HepG2 (cell line): ENCODE measurements around the gene LENEP. TPM values are rescaled to one million over a fixed set of nuclear protein-coding genes. Genes with fewer than 3 reads are reported as not detected.
A peak's percentile ranks its signal among the peaks of the same experiment; 100 is the strongest.

Experiments
- BORCS8-MEF2B ChIP-seq: sonication (generic); formaldehyde crosslinking; IDR thresholded peaks from 2 replicates; pipeline ENCODE4 v1.8.0; 2022; ENCODE audit warnings: mild to moderate bottlenecking, missing genetic modification reagents
- ETV6 ChIP-seq: sonication (generic); formaldehyde crosslinking; conservative IDR thresholded peaks from 2 replicates; pipeline ENCODE4 v1.4.0; 2020; ENCODE audit warnings: missing genetic modification reagents
- PITX1 ChIP-seq: sonication (generic); formaldehyde crosslinking; IDR thresholded peaks from 2 replicates; pipeline ENCODE4 v1.5.1; 2020; ENCODE audit warnings: mild to moderate bottlenecking, missing genetic modification reagents
- TMF1 ChIP-seq: sonication (generic); formaldehyde crosslinking; IDR thresholded peaks from 2 replicates; pipeline ENCODE4 v1.8.1; 2022; ENCODE audit warnings: low read depth, missing genetic modification reagents
- YEATS2 ChIP-seq: sonication (generic); formaldehyde crosslinking; IDR thresholded peaks from 2 replicates; pipeline ENCODE4 v1.4.0; 2020; ENCODE audit warnings: missing genetic modification reagents, borderline replicate concordance
- ZMYM4 ChIP-seq: sonication (generic); formaldehyde crosslinking; IDR thresholded peaks from 2 replicates; pipeline ENCODE4 v1.8.1; 2023; ENCODE audit warnings: mild to moderate bottlenecking, missing genetic modification reagents
- ZNF143 ChIP-seq: sonication (generic); formaldehyde crosslinking; IDR thresholded peaks from 2 replicates; pipeline ENCODE4 v1.4.0; 2020; ENCODE audit warnings: missing genetic modification reagents
- ZNF256 ChIP-seq: sonication (generic); formaldehyde crosslinking; conservative IDR thresholded peaks from 2 replicates; pipeline ENCODE4 v1.4.0; 2020; ENCODE audit warnings: missing genetic modification reagents
- polyA plus RNA-seq, 8 experiments: library from polyadenylated mRNA; depleted of rRNA in 3 of 8; stranded (reverse) in 7 of 8; unstranded in 1 of 8; fragments of >200 nt; fragmentation: Illumina TruSeq in 4 of 8; extraction: Trizol in 4 of 8; gene quantifications; 2 replicates each; pipeline versions ENCODE4 v1.2.1 to v1.2.3, GENCODE V29; 2011 to 2016; ENCODE audit warnings: low read depth in 4 of 8, missing spikeins in 1 of 8, mixed read lengths in 1 of 8; ENCODE audit not compliant: insufficient read depth in 1 of 8
- total RNA-seq, 5 experiments: library from RNA; depleted of rRNA; stranded (reverse); fragments of >200 nt; fragmentation: Illumina TruSeq; extraction: Trizol; gene quantifications; 2 replicates each; pipeline ENCODE4 v1.2.3, GENCODE V29; 2016; ENCODE audit warnings: low read depth in 1 of 5
- TF ChIP-seq, protein P1 (sequence below): sonication (generic); formaldehyde crosslinking; IDR thresholded peaks from 2 replicates; pipeline ENCODE4 v1.4.0; 2020; ENCODE audit warnings: low read depth, missing genetic modification reagents
- TF ChIP-seq, protein P2 (sequence below), 2 experiments: sonication (generic) in 1 of 2; formaldehyde crosslinking in 1 of 2; IDR thresholded peaks; 2 replicates each; pipeline versions ENCODE4 v1.5.1 to v1.6.1; 2011 to 2020; ENCODE audit warnings: borderline replicate concordance in 1 of 2, low read depth in 1 of 2, low read length in 1 of 2, mild to moderate bottlenecking in 1 of 2, missing genetic modification reagents in 1 of 2, moderate library complexity in 1 of 2
- TF ChIP-seq, protein P3 (sequence below): sonication (generic); formaldehyde crosslinking; IDR thresholded peaks from 2 replicates; pipeline ENCODE4 v1.4.0; 2020; ENCODE audit warnings: mild to moderate bottlenecking, missing genetic modification reagents, borderline replicate concordance
- TF ChIP-seq, protein P4 (sequence below): sonication (generic); formaldehyde crosslinking; IDR thresholded peaks from 2 replicates; pipeline ENCODE4 v1.5.0; 2020; ENCODE audit warnings: mild to moderate bottlenecking, missing genetic modification reagents

Gene LENEP
- total and polyA plus RNA-seq, 2 of the 13 experiments (the other 11 are each of a cell fraction or from before 2014, with no cell fraction given), result 0.29 TPM; not detected in 1

DNA sequence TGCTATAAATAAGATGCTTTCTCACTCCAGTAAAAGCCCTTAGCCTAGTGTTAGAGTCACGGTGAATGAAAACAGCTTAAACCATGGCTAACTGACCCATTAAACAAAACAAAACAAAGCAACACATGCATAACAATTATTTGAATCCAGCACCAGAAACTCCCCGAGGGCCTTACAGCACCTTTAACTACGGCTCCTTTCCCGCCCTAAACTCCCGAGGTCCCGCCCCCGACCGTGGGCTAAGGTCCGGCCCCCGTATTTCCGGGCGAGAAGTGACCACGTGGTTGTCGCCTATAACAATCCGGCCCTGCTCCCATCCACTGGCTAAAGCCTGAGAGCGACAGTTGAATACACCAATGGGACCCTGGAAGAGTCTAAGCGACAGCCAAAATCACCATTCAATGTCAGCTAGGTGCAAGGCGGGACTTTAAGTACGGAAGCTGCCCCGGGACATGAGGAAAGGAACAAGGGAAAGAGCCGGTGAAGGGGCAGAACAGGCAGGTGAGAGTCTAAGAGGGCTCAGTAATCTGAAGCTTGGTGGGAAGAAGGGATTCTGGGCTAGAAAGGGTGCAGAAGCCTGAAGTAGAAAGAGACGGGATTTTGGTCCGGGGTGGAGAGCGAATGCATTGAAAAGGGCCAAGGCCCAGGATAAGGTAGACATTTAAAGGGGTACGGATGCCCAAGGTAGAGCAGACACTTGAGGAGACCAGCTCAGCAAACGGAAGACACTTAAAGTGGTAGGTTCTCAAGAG is 10.3 kb upstream of the LENEP start, which contains the start of gene FLAD1 (continued):
- no peak for TF ChIP-seq TMF1
- TF ChIP-seq, protein P1, sequence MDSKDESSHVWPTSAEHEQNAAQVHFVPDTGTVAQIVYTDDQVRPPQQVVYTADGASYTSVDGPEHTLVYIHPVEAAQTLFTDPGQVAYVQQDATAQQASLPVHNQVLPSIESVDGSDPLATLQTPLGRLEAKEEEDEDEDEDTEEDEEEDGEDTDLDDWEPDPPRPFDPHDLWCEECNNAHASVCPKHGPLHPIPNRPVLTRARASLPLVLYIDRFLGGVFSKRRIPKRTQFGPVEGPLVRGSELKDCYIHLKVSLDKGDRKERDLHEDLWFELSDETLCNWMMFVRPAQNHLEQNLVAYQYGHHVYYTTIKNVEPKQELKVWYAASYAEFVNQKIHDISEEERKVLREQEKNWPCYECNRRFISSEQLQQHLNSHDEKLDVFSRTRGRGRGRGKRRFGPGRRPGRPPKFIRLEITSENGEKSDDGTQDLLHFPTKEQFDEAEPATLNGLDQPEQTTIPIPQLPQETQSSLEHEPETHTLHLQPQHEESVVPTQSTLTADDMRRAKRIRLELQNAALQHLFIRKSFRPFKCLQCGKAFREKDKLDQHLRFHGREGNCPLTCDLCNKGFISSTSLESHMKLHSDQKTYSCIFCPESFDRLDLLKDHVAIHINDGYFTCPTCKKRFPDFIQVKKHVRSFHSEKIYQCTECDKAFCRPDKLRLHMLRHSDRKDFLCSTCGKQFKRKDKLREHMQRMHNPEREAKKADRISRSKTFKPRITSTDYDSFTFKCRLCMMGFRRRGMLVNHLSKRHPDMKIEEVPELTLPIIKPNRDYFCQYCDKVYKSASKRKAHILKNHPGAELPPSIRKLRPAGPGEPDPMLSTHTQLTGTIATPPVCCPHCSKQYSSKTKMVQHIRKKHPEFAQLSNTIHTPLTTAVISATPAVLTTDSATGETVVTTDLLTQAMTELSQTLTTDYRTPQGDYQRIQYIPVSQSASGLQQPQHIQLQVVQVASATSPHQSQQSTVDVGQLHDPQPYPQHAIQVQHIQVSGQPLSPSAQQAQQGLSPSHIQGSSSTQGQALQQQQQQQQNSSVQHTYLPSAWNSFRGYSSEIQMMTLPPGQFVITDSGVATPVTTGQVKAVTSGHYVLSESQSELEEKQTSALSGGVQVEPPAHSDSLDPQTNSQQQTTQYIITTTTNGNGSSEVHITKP (CRISPR knock-in tag), result no peak; the same call in none of the 2 replicates
- TF ChIP-seq YEATS2 (CRISPR knock-in tag), result peak; percentile 97
- no peak for TF ChIP-seq ZNF256 (CRISPR knock-in tag)
- TF ChIP-seq, protein P2, sequence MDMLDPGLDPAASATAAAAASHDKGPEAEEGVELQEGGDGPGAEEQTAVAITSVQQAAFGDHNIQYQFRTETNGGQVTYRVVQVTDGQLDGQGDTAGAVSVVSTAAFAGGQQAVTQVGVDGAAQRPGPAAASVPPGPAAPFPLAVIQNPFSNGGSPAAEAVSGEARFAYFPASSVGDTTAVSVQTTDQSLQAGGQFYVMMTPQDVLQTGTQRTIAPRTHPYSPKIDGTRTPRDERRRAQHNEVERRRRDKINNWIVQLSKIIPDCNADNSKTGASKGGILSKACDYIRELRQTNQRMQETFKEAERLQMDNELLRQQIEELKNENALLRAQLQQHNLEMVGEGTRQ (IDR thresholded peaks at IDR 0.05; ENCODE audit: low read depth, low read length), result peak; percentile 78
- TF ChIP-seq, protein P2 (CRISPR knock-in tag; IDR thresholded peaks at IDR 0.05; ENCODE audit: borderline replicate concordance), result peak; percentile 93; the same call in 1 of the 2 replicates
- TF ChIP-seq, protein P3, sequence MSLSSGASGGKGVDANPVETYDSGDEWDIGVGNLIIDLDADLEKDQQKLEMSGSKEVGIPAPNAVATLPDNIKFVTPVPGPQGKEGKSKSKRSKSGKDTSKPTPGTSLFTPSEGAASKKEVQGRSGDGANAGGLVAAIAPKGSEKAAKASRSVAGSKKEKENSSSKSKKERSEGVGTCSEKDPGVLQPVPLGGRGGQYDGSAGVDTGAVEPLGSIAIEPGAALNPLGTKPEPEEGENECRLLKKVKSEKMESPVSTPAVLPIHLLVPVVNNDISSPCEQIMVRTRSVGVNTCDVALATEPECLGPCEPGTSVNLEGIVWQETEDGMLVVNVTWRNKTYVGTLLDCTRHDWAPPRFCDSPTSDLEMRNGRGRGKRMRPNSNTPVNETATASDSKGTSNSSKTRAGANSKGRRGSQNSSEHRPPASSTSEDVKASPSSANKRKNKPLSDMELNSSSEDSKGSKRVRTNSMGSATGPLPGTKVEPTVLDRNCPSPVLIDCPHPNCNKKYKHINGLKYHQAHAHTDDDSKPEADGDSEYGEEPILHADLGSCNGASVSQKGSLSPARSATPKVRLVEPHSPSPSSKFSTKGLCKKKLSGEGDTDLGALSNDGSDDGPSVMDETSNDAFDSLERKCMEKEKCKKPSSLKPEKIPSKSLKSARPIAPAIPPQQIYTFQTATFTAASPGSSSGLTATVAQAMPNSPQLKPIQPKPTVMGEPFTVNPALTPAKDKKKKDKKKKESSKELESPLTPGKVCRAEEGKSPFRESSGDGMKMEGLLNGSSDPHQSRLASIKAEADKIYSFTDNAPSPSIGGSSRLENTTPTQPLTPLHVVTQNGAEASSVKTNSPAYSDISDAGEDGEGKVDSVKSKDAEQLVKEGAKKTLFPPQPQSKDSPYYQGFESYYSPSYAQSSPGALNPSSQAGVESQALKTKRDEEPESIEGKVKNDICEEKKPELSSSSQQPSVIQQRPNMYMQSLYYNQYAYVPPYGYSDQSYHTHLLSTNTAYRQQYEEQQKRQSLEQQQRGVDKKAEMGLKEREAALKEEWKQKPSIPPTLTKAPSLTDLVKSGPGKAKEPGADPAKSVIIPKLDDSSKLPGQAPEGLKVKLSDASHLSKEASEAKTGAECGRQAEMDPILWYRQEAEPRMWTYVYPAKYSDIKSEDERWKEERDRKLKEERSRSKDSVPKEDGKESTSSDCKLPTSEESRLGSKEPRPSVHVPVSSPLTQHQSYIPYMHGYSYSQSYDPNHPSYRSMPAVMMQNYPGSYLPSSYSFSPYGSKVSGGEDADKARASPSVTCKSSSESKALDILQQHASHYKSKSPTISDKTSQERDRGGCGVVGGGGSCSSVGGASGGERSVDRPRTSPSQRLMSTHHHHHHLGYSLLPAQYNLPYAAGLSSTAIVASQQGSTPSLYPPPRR (CRISPR knock-in tag), result no peak
- TF ChIP-seq, protein P4, sequence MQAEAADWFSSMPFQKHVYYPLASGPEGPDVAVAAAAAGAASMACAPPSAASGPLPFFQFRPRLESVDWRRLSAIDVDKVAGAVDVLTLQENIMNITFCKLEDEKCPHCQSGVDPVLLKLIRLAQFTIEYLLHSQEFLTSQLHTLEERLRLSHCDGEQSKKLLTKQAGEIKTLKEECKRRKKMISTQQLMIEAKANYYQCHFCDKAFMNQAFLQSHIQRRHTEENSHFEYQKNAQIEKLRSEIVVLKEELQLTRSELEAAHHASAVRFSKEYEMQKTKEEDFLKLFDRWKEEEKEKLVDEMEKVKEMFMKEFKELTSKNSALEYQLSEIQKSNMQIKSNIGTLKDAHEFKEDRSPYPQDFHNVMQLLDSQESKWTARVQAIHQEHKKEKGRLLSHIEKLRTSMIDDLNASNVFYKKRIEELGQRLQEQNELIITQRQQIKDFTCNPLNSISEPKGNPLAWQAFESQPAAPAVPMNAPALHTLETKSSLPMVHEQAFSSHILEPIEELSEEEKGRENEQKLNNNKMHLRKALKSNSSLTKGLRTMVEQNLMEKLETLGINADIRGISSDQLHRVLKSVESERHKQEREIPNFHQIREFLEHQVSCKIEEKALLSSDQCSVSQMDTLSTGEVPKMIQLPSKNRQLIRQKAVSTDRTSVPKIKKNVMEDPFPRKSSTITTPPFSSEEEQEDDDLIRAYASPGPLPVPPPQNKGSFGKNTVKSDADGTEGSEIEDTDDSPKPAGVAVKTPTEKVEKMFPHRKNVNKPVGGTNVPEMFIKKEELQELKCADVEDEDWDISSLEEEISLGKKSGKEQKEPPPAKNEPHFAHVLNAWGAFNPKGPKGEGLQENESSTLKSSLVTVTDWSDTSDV (CRISPR knock-in tag), result no peak
- peak; percentile 70 for TF ChIP-seq ZMYM4 (CRISPR knock-in tag)
- no peak for TF ChIP-seq ZNF143 (CRISPR knock-in tag)
- peak; percentile 44; the same call in 1 of the 2 replicates for TF ChIP-seq PITX1 (CRISPR knock-in tag)
- TF ChIP-seq BORCS8-MEF2B (CRISPR knock-in tag), result peak; percentile 86
- no peak for TF ChIP-seq ETV6 (CRISPR knock-in tag)
